ENCODE measurements around the gene CBFA2T3. TPM values are rescaled to one million over a fixed set of nuclear protein-coding genes. Genes with fewer than 3 reads are reported as not detected.

Gene CBFA2T3
- total and polyA plus RNA-seq, 2 donors, result 11.2 to 19.1 TPM

GRCh38 chr16:88974080-88974915 is 2.7 kb downstream of the CBFA2T3 start:
- DNase-seq (ENCODE audit: low read depth in 6 of 9, low spot score in 9 of 9), result peak in 1 of 9 donors; percentile 74
- peaks cover 66 to 100% of the 10 kb centered on the region in 2 donors for H3K4me1 ChIP-seq (ENCODE audit: control insufficient read depth in 2 of 2, insufficient read depth in 2 of 2, low read length in 2 of 2)
- H3K27ac ChIP-seq (ENCODE audit: low read depth in 1 of 2, low read length in 1 of 2), result peak overlapping the region; percentile 10 to 90
- peaks cover 0 to 20% of the 10 kb centered on the region in 2 donors for H3K9me3 ChIP-seq (ENCODE audit: control insufficient read depth in 2 of 2, insufficient read depth in 1 of 2, low read length in 1 of 2)
- WGBS, result 53% methylated on average over 27 of the region's 27 CpGs
- peaks cover 0 to 38% of the 10 kb centered on the region in 2 donors for H3K27me3 ChIP-seq (ENCODE audit: control insufficient read depth in 2 of 2, insufficient read depth in 1 of 2, low read length in 1 of 2)
- H3K36me3 ChIP-seq (ENCODE audit: control insufficient read depth in 2 of 2, insufficient read depth in 2 of 2, low read length in 1 of 2), result peaks cover 0 to 30% of the 10 kb centered on the region in 2 donors
- peak overlapping the region in 1 of 2 donors; percentile 56 for H3K4me3 ChIP-seq (ENCODE audit: low read length in 2 of 2)

GRCh38 chr16:88973415-88974050 is 3.5 kb downstream of the CBFA2T3 start:
- Histone ChIP-seq H3K36me3 (ENCODE audit: control insufficient read depth in 2 of 2, insufficient read depth in 2 of 2, low read length in 1 of 2) (peaks cover 0 to 37% of the 10 kb centered on the region in 2 donors), H3K9me3 (ENCODE audit: control insufficient read depth in 2 of 2, insufficient read depth in 1 of 2, low read length in 1 of 2) (peaks cover 0 to 20% of the 10 kb centered on the region in 2 donors), H3K27ac (ENCODE audit: low read depth in 1 of 2, low read length in 1 of 2) (peak overlapping the region in 1 of 2 donors; percentile 90), H3K4me3 (ENCODE audit: low read length in 2 of 2) (peak overlapping the region in 1 of 2 donors; percentile 15), H3K27me3 (ENCODE audit: control insufficient read depth in 2 of 2, insufficient read depth in 1 of 2, low read length in 1 of 2) (peaks cover 0 to 38% of the 10 kb centered on the region in 2 donors), H3K4me1 (ENCODE audit: control insufficient read depth in 2 of 2, insufficient read depth in 2 of 2, low read length in 2 of 2) (peaks cover 66 to 100% of the 10 kb centered on the region in 2 donors)
- no peak for DNase-seq (ENCODE audit: low read depth in 6 of 9, low spot score in 9 of 9)
- 95% methylated on average over 19 of the region's 19 CpGs for WGBS

GRCh38 chr16:88973007-88973410 is 4.0 kb downstream of the CBFA2T3 start:
- peak overlapping the region in 1 of 2 donors; percentile 55 for H3K27ac ChIP-seq (ENCODE audit: low read depth in 1 of 2, low read length in 1 of 2)
- H3K36me3 ChIP-seq (ENCODE audit: control insufficient read depth in 2 of 2, insufficient read depth in 2 of 2, low read length in 1 of 2), result peaks cover 0 to 37% of the 10 kb centered on the region in 2 donors
- H3K27me3 ChIP-seq (ENCODE audit: control insufficient read depth in 2 of 2, insufficient read depth in 1 of 2, low read length in 1 of 2), result peaks cover 0 to 38% of the 10 kb centered on the region in 2 donors
- peaks cover 67 to 100% of the 10 kb centered on the region in 2 donors for H3K4me1 ChIP-seq (ENCODE audit: control insufficient read depth in 2 of 2, insufficient read depth in 2 of 2, low read length in 2 of 2)
- WGBS, result 88% methylated on average over 15 of the region's 15 CpGs
- H3K9me3 ChIP-seq (ENCODE audit: control insufficient read depth in 2 of 2, insufficient read depth in 1 of 2, low read length in 1 of 2), result peaks cover 0 to 20% of the 10 kb centered on the region in 2 donors
- no peak overlapping the region for H3K4me3 ChIP-seq (ENCODE audit: low read length in 2 of 2)
- DNase-seq (ENCODE audit: low read depth in 6 of 9, low spot score in 9 of 9), result no peak

GRCh38 chr16:88972349-88972748 is 4.7 kb downstream of the CBFA2T3 start:
- 95% methylated on average over 6 of the region's 6 CpGs for WGBS
- Histone ChIP-seq H3K9me3 (ENCODE audit: control insufficient read depth in 2 of 2, insufficient read depth in 1 of 2, low read length in 1 of 2) (peaks cover 0 to 20% of the 10 kb centered on the region in 2 donors), H3K27me3 (ENCODE audit: control insufficient read depth in 2 of 2, insufficient read depth in 1 of 2, low read length in 1 of 2) (peaks cover 0 to 37% of the 10 kb centered on the region in 2 donors), H3K36me3 (ENCODE audit: control insufficient read depth in 2 of 2, insufficient read depth in 2 of 2, low read length in 1 of 2) (peaks cover 0 to 37% of the 10 kb centered on the region in 2 donors), H3K4me1 (ENCODE audit: control insufficient read depth in 2 of 2, insufficient read depth in 2 of 2, low read length in 2 of 2) (peaks cover 67 to 100% of the 10 kb centered on the region in 2 donors), H3K4me3 (ENCODE audit: low read length in 2 of 2) (peak overlapping the region in 1 of 2 donors; percentile 52), H3K27ac (ENCODE audit: low read depth in 1 of 2, low read length in 1 of 2) (peak overlapping the region in 1 of 2 donors; percentile 55)
- no peak for DNase-seq (ENCODE audit: low read depth in 6 of 9, low spot score in 9 of 9)

- Histone ChIP-seq H3K27me3 (ENCODE audit: control insufficient read depth in 2 of 2, insufficient read depth in 1 of 2, low read length in 1 of 2) (peaks cover 0 to 31% of the 10 kb centered on the region in 2 donors), H3K36me3 (ENCODE audit: control insufficient read depth in 2 of 2, insufficient read depth in 2 of 2, low read length in 1 of 2) (peaks cover 0 to 37% of the 10 kb centered on the region in 2 donors), H3K4me1 (ENCODE audit: control insufficient read depth in 2 of 2, insufficient read depth in 2 of 2, low read length in 2 of 2) (peaks cover 67 to 100% of the 10 kb centered on the region in 2 donors), H3K4me3 (ENCODE audit: low read length in 2 of 2) (peak overlapping the region in 1 of 2 donors; percentile 52), H3K9me3 (ENCODE audit: control insufficient read depth in 2 of 2, insufficient read depth in 1 of 2, low read length in 1 of 2) (peaks cover 0 to 17% of the 10 kb centered on the region in 2 donors), H3K27ac (ENCODE audit: low read depth in 1 of 2, low read length in 1 of 2) (peak overlapping the region in 1 of 2 donors; percentile 92)
- WGBS, result 92% methylated on average over 29 of the region's 29 CpGs
- no peak for DNase-seq (ENCODE audit: low read depth in 6 of 9, low spot score in 9 of 9)
Measured at GRCh38 chr16:88971371-88972097, 5.5 kb downstream of the CBFA2T3 start.

- peaks cover 0 to 21% of the 10 kb centered on the region in 2 donors for H3K9me3 ChIP-seq (ENCODE audit: control insufficient read depth in 2 of 2, insufficient read depth in 1 of 2, low read length in 1 of 2)
- H3K4me3 ChIP-seq (ENCODE audit: low read length in 2 of 2), result peak overlapping the region in 1 of 2 donors; percentile 52
- 68% methylated on average over 31 of the region's 31 CpGs for WGBS
- peaks cover 0 to 22% of the 10 kb centered on the region in 2 donors for H3K27me3 ChIP-seq (ENCODE audit: control insufficient read depth in 2 of 2, insufficient read depth in 1 of 2, low read length in 1 of 2)
- H3K36me3 ChIP-seq (ENCODE audit: control insufficient read depth in 2 of 2, insufficient read depth in 2 of 2, low read length in 1 of 2), result peaks cover 0 to 37% of the 10 kb centered on the region in 2 donors
- peak overlapping the region in 1 of 2 donors; percentile 92 for H3K27ac ChIP-seq (ENCODE audit: low read depth in 1 of 2, low read length in 1 of 2)
- DNase-seq (ENCODE audit: low read depth in 6 of 9, low spot score in 9 of 9), result no peak
- peaks cover 67 to 100% of the 10 kb centered on the region in 2 donors for H3K4me1 ChIP-seq (ENCODE audit: control insufficient read depth in 2 of 2, insufficient read depth in 2 of 2, low read length in 2 of 2)
Measured at GRCh38 chr16:88970539-88971065, 6.4 kb downstream of the CBFA2T3 start.

- peak in 2 of 9 donors; percentile 68 to 72 for DNase-seq (ENCODE audit: low read depth in 6 of 9, low spot score in 9 of 9)
- Histone ChIP-seq H3K27ac (ENCODE audit: low read depth in 1 of 2, low read length in 1 of 2) (peak overlapping the region in 1 of 2 donors; percentile 92), H3K27me3 (ENCODE audit: control insufficient read depth in 2 of 2, insufficient read depth in 1 of 2, low read length in 1 of 2) (peaks cover 0 to 17% of the 10 kb centered on the region in 2 donors), H3K9me3 (ENCODE audit: control insufficient read depth in 2 of 2, insufficient read depth in 1 of 2, low read length in 1 of 2) (peaks cover 0 to 21% of the 10 kb centered on the region in 2 donors), H3K4me1 (ENCODE audit: control insufficient read depth in 2 of 2, insufficient read depth in 2 of 2, low read length in 2 of 2) (peaks cover 62 to 100% of the 10 kb centered on the region in 2 donors), H3K36me3 (ENCODE audit: control insufficient read depth in 2 of 2, insufficient read depth in 2 of 2, low read length in 1 of 2) (peaks cover 0 to 37% of the 10 kb centered on the region in 2 donors), H3K4me3 (ENCODE audit: low read length in 2 of 2) (peak overlapping the region in 1 of 2 donors; percentile 52)
- WGBS, result 61% methylated on average over 20 of the region's 20 CpGs
Measured at GRCh38 chr16:88970050-88970449, 7.0 kb downstream of the CBFA2T3 start.

GRCh38 chr16:88969361-88969831 is 7.6 kb downstream of the CBFA2T3 start:
- H3K27me3 ChIP-seq (ENCODE audit: control insufficient read depth in 2 of 2, insufficient read depth in 1 of 2, low read length in 1 of 2), result peaks cover 0 to 16% of the 10 kb centered on the region in 2 donors
- peak overlapping the region in 1 of 2 donors; percentile 52 for H3K4me3 ChIP-seq (ENCODE audit: low read length in 2 of 2)

More at GRCh38 chr16:88969361-88969831, 7.6 kb downstream of the CBFA2T3 start:
- H3K27ac ChIP-seq (ENCODE audit: low read depth in 1 of 2, low read length in 1 of 2), result peak overlapping the region in 1 of 2 donors; percentile 92
- whole genome bisulfite sequencing, result 72% methylated on average over 22 of the region's 22 CpGs
- H3K9me3 ChIP-seq (ENCODE audit: control insufficient read depth in 2 of 2, insufficient read depth in 1 of 2, low read length in 1 of 2), result peaks cover 0 to 21% of the 10 kb centered on the region in 2 donors
- H3K36me3 ChIP-seq (ENCODE audit: control insufficient read depth in 2 of 2, insufficient read depth in 2 of 2, low read length in 1 of 2), result peaks cover 0 to 37% of the 10 kb centered on the region in 2 donors
- H3K4me1 ChIP-seq (ENCODE audit: control insufficient read depth in 2 of 2, insufficient read depth in 2 of 2, low read length in 2 of 2), result peaks cover 58 to 98% of the 10 kb centered on the region in 2 donors
- DNase-seq (ENCODE audit: low read depth in 6 of 9, low spot score in 9 of 9), result no peak

Measured in thymus (tissue), 11 donors.